Subcutaneous abdominal adipose tissue (tissue), 5 donors: Measurements from ENCODE around the gene POMT2.

Experiments
- H3K27ac ChIP-seq: one replicate; pipeline ENCODE4 v1.7.0; 2013; ENCODE audit warnings: low read depth, mild to moderate bottlenecking, inconsistent platforms, low read length, moderate library complexity
- H3K27me3 ChIP-seq, 5 donors: one replicate each; pipeline ENCODE4 v1.7.0; 2013; ENCODE audit warnings: low read length in 5 of 5, inconsistent platforms in 1 of 5; ENCODE audit not compliant: control insufficient read depth in 5 of 5, insufficient read depth in 4 of 5
- H3K36me3 ChIP-seq, 5 donors: one replicate each; pipeline ENCODE4 v1.7.0; 2013; ENCODE audit warnings: low read length in 5 of 5; ENCODE audit not compliant: control insufficient read depth in 5 of 5, insufficient read depth in 5 of 5
- H3K4me1 ChIP-seq, 5 donors: one replicate each; pipeline ENCODE4 v1.7.0; 2013; ENCODE audit warnings: low read length in 5 of 5, mild to moderate bottlenecking in 3 of 5, moderate library complexity in 1 of 5; ENCODE audit not compliant: control insufficient read depth in 5 of 5, insufficient read depth in 5 of 5
- H3K4me3 ChIP-seq, 5 donors: one replicate each; pipeline ENCODE4 v1.7.0; 2013; ENCODE audit warnings: low read length in 5 of 5, low read depth in 1 of 5
- H3K9ac ChIP-seq, 5 donors: one replicate each; pipeline ENCODE4 v1.7.0; 2013; ENCODE audit warnings: low read length in 5 of 5, mild to moderate bottlenecking in 4 of 5, moderate library complexity in 3 of 5
- H3K9me3 ChIP-seq, 5 donors: one replicate each; pipeline ENCODE4 v1.7.0; 2013; ENCODE audit warnings: low read length in 5 of 5; ENCODE audit not compliant: control insufficient read depth in 5 of 5
- donor health status: healthy.
- donor health status: healthy.
- donor health status: healthy.
- donor health status: healthy.
- donor health status: healthy.

The POMT2 gene

GRCh38 chr14:77250927-77251326, 69.8 kb downstream of the POMT2 start:
- H3K36me3 ChIP-seq, result no peaks in the 10 kb centered on the region
- H3K27ac ChIP-seq, result no peak overlapping the region
- no peaks in the 10 kb centered on the region for H3K9me3 ChIP-seq
- H3K27me3 ChIP-seq, result peaks cover 0 to 9% (median 3%) of the 10 kb centered on the region in 5 donors
- H3K9ac ChIP-seq, result no peak overlapping the region
- no peak overlapping the region for H3K4me3 ChIP-seq
- no peaks in the 10 kb centered on the region for H3K4me1 ChIP-seq

GRCh38 chr14:77249286-77249685, 71.4 kb downstream of the POMT2 start:
- H3K9me3 ChIP-seq, result no peaks in the 10 kb centered on the region
- H3K27me3 ChIP-seq, result peaks cover 0 to 9% (median 3%) of the 10 kb centered on the region in 5 donors
- no peak overlapping the region for H3K9ac ChIP-seq
- H3K4me3 ChIP-seq, result no peak overlapping the region
- H3K4me1 ChIP-seq, result no peaks in the 10 kb centered on the region
- no peak overlapping the region for H3K27ac ChIP-seq
- H3K36me3 ChIP-seq, result no peaks in the 10 kb centered on the region

GRCh38 chr14:77248666-77249065, 72.0 kb downstream of the POMT2 start:
- Histone ChIP-seq H3K27ac (no peak overlapping the region), H3K36me3 (no peaks in the 10 kb centered on the region), H3K27me3 (peaks cover 0 to 8% (median 3%) of the 10 kb centered on the region in 5 donors), H3K9ac (no peak overlapping the region), H3K9me3 (no peaks in the 10 kb centered on the region), H3K4me3 (no peak overlapping the region), H3K4me1 (no peaks in the 10 kb centered on the region)

- H3K27ac ChIP-seq, result no peak overlapping the region
- H3K27me3 ChIP-seq, result no peaks in the 10 kb centered on the region
- H3K4me1 ChIP-seq, result no peaks in the 10 kb centered on the region
- H3K36me3 ChIP-seq, result no peaks in the 10 kb centered on the region
- H3K9me3 ChIP-seq, result no peaks in the 10 kb centered on the region
- no peak overlapping the region for H3K9ac ChIP-seq
- H3K4me3 ChIP-seq, result no peak overlapping the region
Measured at GRCh38 chr14:77246784-77247183, 73.9 kb downstream of the POMT2 start.

- no peak overlapping the region for H3K4me3 ChIP-seq
- no peaks in the 10 kb centered on the region for H3K27me3 ChIP-seq
- H3K9me3 ChIP-seq, result no peaks in the 10 kb centered on the region
- no peaks in the 10 kb centered on the region for H3K36me3 ChIP-seq
- H3K4me1 ChIP-seq, result no peaks in the 10 kb centered on the region
- no peak overlapping the region for H3K9ac ChIP-seq
- H3K27ac ChIP-seq, result no peak overlapping the region
Measured at GRCh38 chr14:77245820-77246219, 74.9 kb downstream of the POMT2 start.

- Histone ChIP-seq H3K9me3 (no peaks in the 10 kb centered on the region), H3K4me1 (no peaks in the 10 kb centered on the region), H3K36me3 (no peaks in the 10 kb centered on the region), H3K4me3 (no peak overlapping the region), H3K27me3 (no peaks in the 10 kb centered on the region), H3K9ac (no peak overlapping the region), H3K27ac (no peak overlapping the region)
Measured at GRCh38 chr14:77243853-77244252, 76.8 kb downstream of the POMT2 start.

- Histone ChIP-seq H3K36me3 (no peaks in the 10 kb centered on the region), H3K9me3 (no peaks in the 10 kb centered on the region), H3K27me3 (no peaks in the 10 kb centered on the region), H3K27ac (no peak overlapping the region), H3K9ac (no peak overlapping the region), H3K4me3 (no peak overlapping the region), H3K4me1 (no peaks in the 10 kb centered on the region)
Measured at GRCh38 chr14:77242752-77243151, 77.9 kb downstream of the POMT2 start.

- H3K27me3 ChIP-seq, result no peaks in the 10 kb centered on the region
Measured at GRCh38 chr14:77241955-77242354, 78.7 kb downstream of the POMT2 start.

GRCh38 chr14:77240336-77240915, 80.3 kb downstream of the POMT2 start:
- peaks cover 0 to 3% (median 0%) of the 10 kb centered on the region in 5 donors for H3K27me3 ChIP-seq
- H3K27ac ChIP-seq, result no peak overlapping the region
- H3K9me3 ChIP-seq, result no peaks in the 10 kb centered on the region
- H3K4me3 ChIP-seq, result no peak overlapping the region
- no peaks in the 10 kb centered on the region for H3K36me3 ChIP-seq
- H3K4me1 ChIP-seq, result no peaks in the 10 kb centered on the region
- no peak overlapping the region for H3K9ac ChIP-seq

More at GRCh38 chr14:77241955-77242354, 78.7 kb downstream of the POMT2 start:
- H3K36me3 ChIP-seq, result no peaks in the 10 kb centered on the region
- H3K4me3 ChIP-seq, result no peak overlapping the region
- no peaks in the 10 kb centered on the region for H3K9me3 ChIP-seq
- H3K9ac ChIP-seq, result no peak overlapping the region
- no peak overlapping the region for H3K27ac ChIP-seq
- no peaks in the 10 kb centered on the region for H3K4me1 ChIP-seq

GRCh38 chr14:77239412-77239811, 81.3 kb downstream of the POMT2 start:
- H3K4me3 ChIP-seq, result no peak overlapping the region
- no peak overlapping the region for H3K27ac ChIP-seq
- H3K4me1 ChIP-seq, result no peaks in the 10 kb centered on the region
- peaks cover 0 to 5% (median 0%) of the 10 kb centered on the region in 5 donors for H3K27me3 ChIP-seq
- H3K9ac ChIP-seq, result no peak overlapping the region
- no peaks in the 10 kb centered on the region for H3K36me3 ChIP-seq
- H3K9me3 ChIP-seq, result no peaks in the 10 kb centered on the region
